IMR-90 (cell line): ENCODE data around the gene ARSD. TPM values are rescaled to one million over a fixed set of nuclear protein-coding genes. Genes with fewer than 3 reads are reported as not detected.
"Not testable (repeated sequence)": the region's sequence is repeated elsewhere in the genome, so short reads cannot be mapped to it uniquely, and the experiment has no call there.

ENCODE experiments used
- ATAC-seq: fragments of 200-7000 bp; cut with Tn5 transposase; 2 replicates; pipeline ENCODE4 v1.9.1; 2020; ENCODE audit warnings: low read depth, mild to moderate bottlenecking, moderate library complexity
- BruUV-seq: library from RNA; stranded (reverse); fragments of 400-500 nt; replicated peaks from 2 replicates; lab custom pipeline; 2021; lab: Mats Ljungman, UMichigan
- CTCF ChIA-PET: fragments of 300-600 bp; formaldehyde crosslinking; extraction: SDS; loops from one replicate; lab custom pipeline; 2021; ENCODE audit warnings: antibody characterized with exemption; lab: Yijun Ruan, JAX
- POLR2A ChIA-PET: fragments of 300-600 bp; sonication (Branson Sonifier 250); formaldehyde crosslinking; loops from one replicate; lab custom pipeline; 2022; ENCODE audit warnings: antibody characterized with exemption; ENCODE audit not compliant: unreplicated experiment; lab: Charles Lee
- DNase-seq: peaks from one replicate; pipeline ENCODE4 v3.0.0; 2013
- H2AFZ ChIP-seq: replicated peaks from 2 replicates; pipeline ENCODE3; 2013; ENCODE audit warnings: low read length, mild to moderate bottlenecking; ENCODE audit not compliant: poor library complexity
- H2AK5ac ChIP-seq: 2 replicates; pipeline ENCODE4 v1.6.1; 2013; ENCODE audit warnings: low read depth, low read length, inconsistent platforms
- H2AK9ac ChIP-seq: replicated peaks from 2 replicates; pipeline ENCODE3; 2013; ENCODE audit warnings: mild to moderate bottlenecking, low read depth, low read length, moderate library complexity; ENCODE audit not compliant: poor library complexity
- H2BK120ac ChIP-seq: 2 replicates; pipeline ENCODE4 v1.6.1; 2013; ENCODE audit warnings: low read depth, low read length, inconsistent platforms
- H2BK15ac ChIP-seq: 3 replicates; pipeline ENCODE4 v1.6.1; 2013; ENCODE audit warnings: low read depth, low read length, inconsistent platforms
- H2BK20ac ChIP-seq: 2 replicates; pipeline ENCODE4 v1.6.1; 2013; ENCODE audit warnings: low read depth, mild to moderate bottlenecking, inconsistent platforms, low read length, moderate library complexity
- H2BK5ac ChIP-seq: 2 replicates; pipeline ENCODE4 v1.6.1; 2013; ENCODE audit warnings: mild to moderate bottlenecking, low read depth, low read length, inconsistent platforms; ENCODE audit not compliant: poor library complexity, severe bottlenecking
- H3K14ac ChIP-seq: replicated peaks from 2 replicates; pipeline ENCODE4 v1.6.1; 2013; ENCODE audit warnings: low read depth, low read length, inconsistent platforms
- H3K18ac ChIP-seq: 2 replicates; pipeline ENCODE4 v1.6.1; 2013; ENCODE audit warnings: low read depth, low read length, control low read depth
- H3K23ac ChIP-seq: 2 replicates; pipeline ENCODE4 v1.6.1; 2013; ENCODE audit warnings: low read depth, low read length, inconsistent platforms
- H3K27ac ChIP-seq: 2 replicates; pipeline ENCODE4 v1.5.1; 2013; ENCODE audit warnings: mild to moderate bottlenecking, control low read depth, low read length; ENCODE audit not compliant: insufficient read depth
- H3K27me3 ChIP-seq: 2 replicates; pipeline ENCODE4 v1.6.1; 2013; ENCODE audit warnings: low read length; ENCODE audit not compliant: control insufficient read depth, insufficient read depth
- H3K36me3 ChIP-seq: 2 replicates; pipeline ENCODE4 v1.6.1; 2013; ENCODE audit warnings: low read length, mixed read lengths; ENCODE audit not compliant: control insufficient read depth, insufficient read depth
- H3K4ac ChIP-seq: 2 replicates; pipeline ENCODE4 v1.6.1; 2013; ENCODE audit warnings: low read depth, low read length, inconsistent platforms
- H3K4me1 ChIP-seq: 2 replicates; pipeline ENCODE4 v1.6.1; 2013; ENCODE audit warnings: low read length, mixed read lengths; ENCODE audit not compliant: control insufficient read depth, insufficient read depth
- H3K4me2 ChIP-seq: 2 replicates; pipeline ENCODE4 v1.6.1; 2013; ENCODE audit warnings: low read depth, mild to moderate bottlenecking, control low read depth, low read length, moderate library complexity
- H3K4me3 ChIP-seq: 2 replicates; pipeline ENCODE4 v1.5.1; 2013; ENCODE audit warnings: low read depth, mild to moderate bottlenecking, control low read depth, low read length, moderate library complexity; ENCODE audit not compliant: insufficient read depth
- H3K56ac ChIP-seq: 2 replicates; pipeline ENCODE4 v1.6.1; 2013; ENCODE audit warnings: low read length, inconsistent platforms; ENCODE audit not compliant: insufficient read depth; ENCODE audit errors: extremely low read depth
- H3K79me1 ChIP-seq, 2 experiments: 2 replicates each; pipeline ENCODE4 v1.6.1; 2013; ENCODE audit warnings: low read length in 2 of 2, inconsistent platforms in 1 of 2, low read depth in 1 of 2
- H3K9ac ChIP-seq: 2 replicates; pipeline ENCODE4 v1.6.1; 2013; ENCODE audit warnings: low read depth, low read length, control low read depth
- H3K9me1 ChIP-seq: 2 replicates; pipeline ENCODE4 v1.6.1; 2013; ENCODE audit warnings: low read length, inconsistent platforms; ENCODE audit not compliant: insufficient read depth
- H3K9me3 ChIP-seq: 2 replicates; pipeline ENCODE4 v1.6.1; 2013; ENCODE audit warnings: low read length; ENCODE audit not compliant: control insufficient read depth, insufficient read depth
- H4K20me1 ChIP-seq: 2 replicates; pipeline ENCODE4 v1.6.1; 2013; ENCODE audit warnings: low read length, inconsistent platforms; ENCODE audit not compliant: insufficient read depth
- H4K5ac ChIP-seq: 2 replicates; pipeline ENCODE4 v1.6.1; 2013; ENCODE audit warnings: mild to moderate bottlenecking, low read depth, low read length, control low read depth
- H4K8ac ChIP-seq, 2 experiments: 2 replicates each; pipeline ENCODE4 v1.6.1; 2013; ENCODE audit warnings: low read depth in 2 of 2, low read length in 2 of 2, control low read depth in 1 of 2, inconsistent platforms in 1 of 2
- H4K91ac ChIP-seq: 2 replicates; pipeline ENCODE4 v1.6.1; 2013; ENCODE audit warnings: low read depth, low read length, inconsistent platforms; ENCODE audit not compliant: insufficient read depth
- WGBS, 2 experiments: methylation state at CpG; one replicate each; pipeline versions ENCODE4 v1.1.5 to v1.1.7; 2013; ENCODE audit warnings: missing lambda C conversion rate in 2 of 2; ENCODE audit not compliant: insufficient read length in 1 of 2; ENCODE audit errors: extremely low coverage in 2 of 2; 5-methylcytosine and 5-hydroxymethylcytosine counted together
- dilution Hi-C: fragments of 300-500 bp; cut with HindIII; formaldehyde crosslinking; loops from one replicate; pipeline ENCODE4 v1.14.3; 2018; ENCODE audit warnings: low sequenced_read_pairs; ENCODE audit not compliant: unreplicated experiment
- in situ Hi-C: fragments of 300-500 bp; cut with MboI; formaldehyde crosslinking; loops from 3 replicates; pipeline ENCODE4 v1.14.3; 2019; ENCODE audit warnings: low sequenced_read_pairs, inconsistent platforms, mixed read lengths
- intact Hi-C: fragments of 100-400 bp; cut with micrococcal nuclease; formaldehyde crosslinking; loops from 2 replicates; pipeline ENCODE4 v1.10.0; 2022
- polyA plus RNA-seq, 3 experiments: library from polyadenylated mRNA; depleted of rRNA; stranded (reverse); fragments of >200 nt; gene quantifications; 2 replicates each; pipeline ENCODE4 v1.2.3, GENCODE V29; 2012; ENCODE audit warnings: low replicate concordance in 1 of 3
- total RNA-seq: library from RNA; depleted of rRNA; stranded (reverse); fragments of >200 nt; gene quantifications from 2 replicates; pipeline ENCODE4 v1.2.3, GENCODE V29; 2012

ARSD gene
- total and polyA plus RNA-seq, 2 of the 4 experiments (the other 2 are of a cell fraction), result 5.1 to 6.3 TPM

GRCh38 chrX:2926255-2926654 lies 2.9 kb downstream of the ARSD start:
- in situ Hi-C loops, H3K4ac ChIP-seq, H4K8ac ChIP-seq, H2BK5ac ChIP-seq, CTCF ChIA-PET, H2AK5ac ChIP-seq, POLR2A ChIA-PET, H3K79me1 ChIP-seq, dilution Hi-C loops, BruUV-seq, H3K4me2 ChIP-seq, H2AK9ac ChIP-seq, H3K36me3 ChIP-seq, H4K5ac ChIP-seq, H4K20me1 ChIP-seq, H3K56ac ChIP-seq, H3K18ac ChIP-seq, H3K4me1 ChIP-seq, H3K4me3 ChIP-seq, H2BK120ac ChIP-seq, ATAC-seq, H2AFZ ChIP-seq, DNase-seq, H3K23ac ChIP-seq, H3K14ac ChIP-seq, H3K27me3 ChIP-seq, H3K9me3 ChIP-seq, intact Hi-C loops, H2BK15ac ChIP-seq, H3K9ac ChIP-seq, H4K91ac ChIP-seq, H3K27ac ChIP-seq, H3K9me1 ChIP-seq, H2BK20ac ChIP-seq: not testable (repeated sequence)
- WGBS, 2 experiments, result no CpG with 5 or more reads among the region's 4 CpGs
